ENCODE data around the gene PIK3C3. TPM values are rescaled to one million over a fixed set of nuclear protein-coding genes. Genes with fewer than 3 reads are reported as not detected.

Gene PIK3C3
- polyA plus RNA-seq, 1 donor from 2014 or later, result 42.9 TPM

GRCh38 chr18:42082415-42083234, 127.6 kb downstream of the PIK3C3 start:
- Histone ChIP-seq H3K36me3 (ENCODE audit: insufficient read depth, low read length) (no peaks in the 10 kb centered on the region), H3K9ac (ENCODE audit: low read length) (no peak overlapping the region), H2AFZ (ENCODE audit: low read depth, low read length) (no peak overlapping the region), H3K4me2 (ENCODE audit: low read length) (no peak overlapping the region), H3K9me2 (ENCODE audit: insufficient read depth, low read length) (no peaks in the 10 kb centered on the region), H3K79me2 (replicated peaks; ENCODE audit: insufficient read depth, low read length) (no peaks in the 10 kb centered on the region), H3F3A (ENCODE audit: insufficient read depth, low read length, poor library complexity, severe bottlenecking) (no peaks in the 10 kb centered on the region), H3K27me3 (ENCODE audit: insufficient read depth, low read depth, low read length) (no peaks in the 10 kb centered on the region), H3K9me3 (ENCODE audit: low read length) (no peaks in the 10 kb centered on the region), H3K4me3 (ENCODE audit: low read length) (no peak overlapping the region), H4K20me1 (ENCODE audit: insufficient read depth) (no peaks in the 10 kb centered on the region), H3K27ac (ENCODE audit: low read length) (no peak overlapping the region)
- TF ChIP-seq EP300 (conservative IDR thresholded peaks at IDR 0.05; ENCODE audit: poor library complexity, severe bottlenecking) (no peak), SMC3 (conservative IDR thresholded peaks at IDR 0.05; ENCODE audit: poor library complexity) (no peak), EZH2 (IDR thresholded peaks at IDR 0.05; ENCODE audit: borderline replicate concordance, insufficient read depth, low read length, poor library complexity, severe bottlenecking) (no peak), POLR2AphosphoS5 (IDR thresholded peaks at IDR 0.05) (no peak), TAF1 (IDR thresholded peaks at IDR 0.05; ENCODE audit: low read depth) (no peak), RAD21 (conservative IDR thresholded peaks at IDR 0.05) (no peak), MXI1 (conservative IDR thresholded peaks at IDR 0.05; ENCODE audit: poor library complexity, severe bottlenecking) (no peak), CTCF (IDR thresholded peaks at IDR 0.05; ENCODE audit: poor library complexity, severe bottlenecking) (no peak), REST (IDR thresholded peaks at IDR 0.05; ENCODE audit: borderline replicate concordance) (no peak)

GRCh38 chr18:42086288-42086687, 131.3 kb downstream of the PIK3C3 start:
- no peaks in the 10 kb centered on the region for H4K20me1 ChIP-seq (ENCODE audit: insufficient read depth)
- TF ChIP-seq MXI1 (conservative IDR thresholded peaks at IDR 0.05; ENCODE audit: poor library complexity, severe bottlenecking), result no peak
- TF ChIP-seq EP300 (conservative IDR thresholded peaks at IDR 0.05; ENCODE audit: poor library complexity, severe bottlenecking), result no peak
- TF ChIP-seq SMC3 (conservative IDR thresholded peaks at IDR 0.05; ENCODE audit: poor library complexity), result no peak
- TF ChIP-seq RAD21 (conservative IDR thresholded peaks at IDR 0.05), result no peak
- TF ChIP-seq REST (IDR thresholded peaks at IDR 0.05; ENCODE audit: borderline replicate concordance), result no peak
- TF ChIP-seq CTCF (IDR thresholded peaks at IDR 0.05; ENCODE audit: poor library complexity, severe bottlenecking), result no peak
- TF ChIP-seq POLR2AphosphoS5 (IDR thresholded peaks at IDR 0.05), result no peak
- TF ChIP-seq TAF1 (IDR thresholded peaks at IDR 0.05; ENCODE audit: low read depth), result no peak
- TF ChIP-seq EZH2 (IDR thresholded peaks at IDR 0.05; ENCODE audit: borderline replicate concordance, insufficient read depth, low read length, poor library complexity, severe bottlenecking), result no peak
- no peaks in the 10 kb centered on the region for H3K9me3 ChIP-seq (ENCODE audit: low read length)
- no peak overlapping the region for H3K4me3 ChIP-seq (ENCODE audit: low read length)
- H3F3A ChIP-seq (ENCODE audit: insufficient read depth, low read length, poor library complexity, severe bottlenecking), result no peaks in the 10 kb centered on the region
- no peak overlapping the region for H3K4me2 ChIP-seq (ENCODE audit: low read length)
- H3K36me3 ChIP-seq (ENCODE audit: insufficient read depth, low read length), result no peaks in the 10 kb centered on the region
- no peak overlapping the region for H3K9ac ChIP-seq (ENCODE audit: low read length)
- no peaks in the 10 kb centered on the region for H3K79me2 ChIP-seq (replicated peaks; ENCODE audit: insufficient read depth, low read length)
- no peak overlapping the region for H2AFZ ChIP-seq (ENCODE audit: low read depth, low read length)
- H3K27me3 ChIP-seq (ENCODE audit: insufficient read depth, low read depth, low read length), result no peaks in the 10 kb centered on the region
- no peak overlapping the region for H3K27ac ChIP-seq (ENCODE audit: low read length)
- H3K9me2 ChIP-seq (ENCODE audit: insufficient read depth, low read length), result no peaks in the 10 kb centered on the region

All from neural cell (in vitro differentiated cells).